ENCODE results near the gene VSTM2B.

DNA sequence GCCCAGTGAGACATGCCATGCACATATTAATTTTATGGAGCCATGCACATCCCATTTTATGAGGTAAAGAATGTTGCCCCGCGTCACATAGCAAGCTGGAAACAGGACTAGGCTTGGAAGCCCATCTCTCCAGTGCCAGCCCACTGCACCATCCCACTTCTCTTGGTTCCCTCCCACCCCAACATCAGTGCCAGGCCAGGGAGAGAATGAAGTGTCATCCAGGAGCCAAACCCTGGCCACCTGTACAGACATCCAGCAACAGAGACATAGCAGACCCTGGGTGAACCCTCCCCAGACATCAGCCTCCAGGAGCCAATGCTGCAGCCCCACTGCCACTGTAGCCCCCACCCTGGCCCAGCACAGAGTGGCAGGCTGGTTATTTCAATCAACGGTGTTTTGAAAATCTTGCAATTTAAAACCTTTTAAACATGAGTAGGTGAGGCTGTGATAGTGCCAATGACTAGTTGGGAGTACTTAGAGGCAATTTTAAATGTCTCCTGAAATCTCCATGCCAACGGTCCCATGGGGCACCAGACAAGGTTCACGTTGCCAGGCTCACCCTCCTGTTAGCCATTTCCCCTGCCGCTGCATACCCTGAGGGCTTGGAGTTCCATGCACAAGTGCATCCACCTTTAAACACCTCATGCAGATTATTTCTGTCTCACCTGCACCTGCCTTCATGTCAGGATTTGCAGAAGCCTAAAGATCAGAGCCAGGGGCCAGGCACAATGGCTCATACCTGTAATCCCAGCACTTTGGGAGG, 34.7 kb downstream of the VSTM2B start:
- no peak for TF ChIP-seq POLR2A (IDR thresholded peaks at IDR 0.05; ENCODE audit: extremely low read depth, insufficient read length)
- TF ChIP-seq, protein P1, sequence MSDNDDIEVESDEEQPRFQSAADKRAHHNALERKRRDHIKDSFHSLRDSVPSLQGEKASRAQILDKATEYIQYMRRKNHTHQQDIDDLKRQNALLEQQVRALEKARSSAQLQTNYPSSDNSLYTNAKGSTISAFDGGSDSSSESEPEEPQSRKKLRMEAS (IDR thresholded peaks at IDR 0.05; ENCODE audit: low read depth, low read length) = no peak
- TF ChIP-seq, protein P2, sequence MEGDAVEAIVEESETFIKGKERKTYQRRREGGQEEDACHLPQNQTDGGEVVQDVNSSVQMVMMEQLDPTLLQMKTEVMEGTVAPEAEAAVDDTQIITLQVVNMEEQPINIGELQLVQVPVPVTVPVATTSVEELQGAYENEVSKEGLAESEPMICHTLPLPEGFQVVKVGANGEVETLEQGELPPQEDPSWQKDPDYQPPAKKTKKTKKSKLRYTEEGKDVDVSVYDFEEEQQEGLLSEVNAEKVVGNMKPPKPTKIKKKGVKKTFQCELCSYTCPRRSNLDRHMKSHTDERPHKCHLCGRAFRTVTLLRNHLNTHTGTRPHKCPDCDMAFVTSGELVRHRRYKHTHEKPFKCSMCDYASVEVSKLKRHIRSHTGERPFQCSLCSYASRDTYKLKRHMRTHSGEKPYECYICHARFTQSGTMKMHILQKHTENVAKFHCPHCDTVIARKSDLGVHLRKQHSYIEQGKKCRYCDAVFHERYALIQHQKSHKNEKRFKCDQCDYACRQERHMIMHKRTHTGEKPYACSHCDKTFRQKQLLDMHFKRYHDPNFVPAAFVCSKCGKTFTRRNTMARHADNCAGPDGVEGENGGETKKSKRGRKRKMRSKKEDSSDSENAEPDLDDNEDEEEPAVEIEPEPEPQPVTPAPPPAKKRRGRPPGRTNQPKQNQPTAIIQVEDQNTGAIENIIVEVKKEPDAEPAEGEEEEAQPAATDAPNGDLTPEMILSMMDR (IDR thresholded peaks at IDR 0.05; ENCODE audit: low read depth, low read length) = no peak
